WTC11 (cell line): ENCODE measurements around the gene HNRNPH2. TPM values are rescaled to one million over a fixed set of nuclear protein-coding genes. Genes with fewer than 3 reads are reported as not detected.
A peak's percentile ranks its signal among the peaks of the same experiment; 100 is the strongest.

Experiments used
- ATAC-seq: fragments of 200-7000 bp; cut with Tn5 transposase; 2 replicates; pipeline ENCODE4 v1.10.0; 2021; ENCODE audit warnings: mild to moderate bottlenecking, moderate library complexity
- CTCF ChIA-PET: fragments of 300-600 bp; sonication (Branson Sonifier 250); formaldehyde crosslinking; loops from one replicate; lab custom pipeline; 2021; ENCODE audit warnings: antibody characterized with exemption; lab: Charles Lee
- POLR2A ChIA-PET: fragments of 350-600 bp; sonication (Branson Sonifier 250); formaldehyde crosslinking; loops from one replicate; lab custom pipeline; 2021; ENCODE audit warnings: antibody characterized with exemption; lab: Charles Lee
- DNase-seq: peaks from one replicate; pipeline ENCODE4 v3.0.0; 2021; ENCODE audit warnings: low spot score
- H3K27ac Mint-ChIP-seq: 2 replicates; pipeline ENCODE4 v1.8.0; 2021; ENCODE audit warnings: mixed read lengths
- H3K27me3 Mint-ChIP-seq: 2 replicates; pipeline ENCODE4 v1.8.0; 2021; ENCODE audit warnings: low read depth, mild to moderate bottlenecking, moderate library complexity, mixed read lengths
- H3K36me3 Mint-ChIP-seq: 2 replicates; pipeline ENCODE4 v1.8.0; 2021; ENCODE audit warnings: mixed read lengths
- H3K4me1 Mint-ChIP-seq: 2 replicates; pipeline ENCODE4 v1.8.0; 2022; ENCODE audit warnings: mixed read lengths
- H3K4me3 Mint-ChIP-seq: 2 replicates; pipeline ENCODE4 v1.8.0; 2021; ENCODE audit warnings: mild to moderate bottlenecking, moderate library complexity, mixed read lengths
- H3K9me3 Mint-ChIP-seq: 2 replicates; pipeline ENCODE4 v1.8.0; 2021; ENCODE audit warnings: mixed read lengths
- ATF1 ChIP-seq: sonication (generic); formaldehyde crosslinking; IDR thresholded peaks from 2 replicates; pipeline ENCODE4 v1.8.1; 2023; ENCODE audit warnings: mild to moderate bottlenecking, moderate library complexity, missing genetic modification reagents
- CBFB ChIP-seq: sonication (generic); formaldehyde crosslinking; IDR thresholded peaks from 2 replicates; pipeline ENCODE4 v1.8.1; 2022; ENCODE audit warnings: mild to moderate bottlenecking, low read depth, missing genetic modification reagents
- CREM ChIP-seq: sonication (generic); formaldehyde crosslinking; IDR thresholded peaks from 2 replicates; pipeline ENCODE4 v1.8.1; 2022; ENCODE audit warnings: mild to moderate bottlenecking, missing genetic modification reagents, moderate library complexity
- EMX1 ChIP-seq: fragments of 250-450 bp; sonication (Bioruptor Pico); IDR thresholded peaks from 2 replicates; pipeline ENCODE4 v1.8.0; 2021; ENCODE audit warnings: mild to moderate bottlenecking
- FOXP1 ChIP-seq: sonication (generic); formaldehyde crosslinking; IDR thresholded peaks from 2 replicates; pipeline ENCODE4 v1.8.0; 2022; ENCODE audit warnings: missing genetic modification reagents, mild to moderate bottlenecking, moderate library complexity, borderline replicate concordance
- GTF2I ChIP-seq: fragments of 250-450 bp; sonication (Bioruptor Pico); conservative IDR thresholded peaks from 2 replicates; pipeline ENCODE4 v1.4.0; 2021; ENCODE audit warnings: mild to moderate bottlenecking
- NFYB ChIP-seq: sonication (generic); formaldehyde crosslinking; conservative IDR thresholded peaks from 2 replicates; pipeline ENCODE4 v1.8.0; 2022; ENCODE audit warnings: low read depth, missing genetic modification reagents
- NR1H2 ChIP-seq: sonication (generic); formaldehyde crosslinking; IDR thresholded peaks from 2 replicates; pipeline ENCODE4 v1.9.0; 2021; ENCODE audit warnings: mild to moderate bottlenecking, moderate library complexity, missing genetic modification reagents
- NR2C2 ChIP-seq: sonication (generic); formaldehyde crosslinking; IDR thresholded peaks from 2 replicates; pipeline ENCODE4 v1.8.0; 2022; ENCODE audit warnings: mild to moderate bottlenecking, missing genetic modification reagents
- ZNF232 ChIP-seq: sonication (generic); formaldehyde crosslinking; IDR thresholded peaks from 2 replicates; pipeline ENCODE4 v1.8.0; 2022; ENCODE audit warnings: mild to moderate bottlenecking, missing genetic modification reagents
- ZNF263 ChIP-seq: sonication (generic); formaldehyde crosslinking; IDR thresholded peaks from 2 replicates; pipeline ENCODE4 v1.8.1; 2022; ENCODE audit warnings: low read depth, mild to moderate bottlenecking, moderate library complexity, missing genetic modification reagents
- ZNF396 ChIP-seq: fragments of 250-450 bp; sonication (Bioruptor Pico); IDR thresholded peaks from 2 replicates; pipeline ENCODE4 v1.8.0; 2021; ENCODE audit warnings: mild to moderate bottlenecking, moderate library complexity, borderline replicate concordance
- ZNF423 ChIP-seq: fragments of 250-450 bp; sonication (Bioruptor Pico); IDR thresholded peaks from 2 replicates; pipeline ENCODE4 v2.1.2; 2022; ENCODE audit warnings: mild to moderate bottlenecking, moderate library complexity
- total RNA-seq: library from RNA; stranded (reverse); gene quantifications from 3 replicates; pipeline ENCODE4 v1.2.3, GENCODE V29; 2021
- TF ChIP-seq, protein P1 (sequence below): fragments of 250-450 bp; sonication (Bioruptor Pico); IDR thresholded peaks from 2 replicates; pipeline ENCODE4 v1.8.0; 2021; ENCODE audit warnings: mild to moderate bottlenecking
- TF ChIP-seq, protein P2 (sequence below): sonication (generic); formaldehyde crosslinking; IDR thresholded peaks from 2 replicates; pipeline ENCODE4 v1.8.0; 2022; ENCODE audit warnings: mild to moderate bottlenecking, missing genetic modification reagents
- TF ChIP-seq, protein P3 (sequence below): sonication (generic); formaldehyde crosslinking; IDR thresholded peaks from 2 replicates; pipeline ENCODE4 v1.8.1; 2022; ENCODE audit warnings: mild to moderate bottlenecking, missing genetic modification reagents, moderate library complexity, borderline replicate concordance
- TF ChIP-seq, protein P4 (sequence below): sonication (generic); formaldehyde crosslinking; IDR thresholded peaks from 2 replicates; pipeline ENCODE4 v1.8.1; 2023; ENCODE audit warnings: mild to moderate bottlenecking, missing genetic modification reagents
- TF ChIP-seq, protein P5 (sequence below): sonication (generic); formaldehyde crosslinking; IDR thresholded peaks from 2 replicates; pipeline ENCODE4 v1.8.0; 2022; ENCODE audit warnings: mild to moderate bottlenecking, missing genetic modification reagents
- TF ChIP-seq, protein P6 (sequence below): sonication (generic); formaldehyde crosslinking; IDR thresholded peaks from 2 replicates; pipeline ENCODE4 v1.8.0; 2022; ENCODE audit warnings: mild to moderate bottlenecking, missing genetic modification reagents

Gene HNRNPH2
- total RNA-seq, 1 experiment from 2014 or later, result 70.9 TPM

DNA sequence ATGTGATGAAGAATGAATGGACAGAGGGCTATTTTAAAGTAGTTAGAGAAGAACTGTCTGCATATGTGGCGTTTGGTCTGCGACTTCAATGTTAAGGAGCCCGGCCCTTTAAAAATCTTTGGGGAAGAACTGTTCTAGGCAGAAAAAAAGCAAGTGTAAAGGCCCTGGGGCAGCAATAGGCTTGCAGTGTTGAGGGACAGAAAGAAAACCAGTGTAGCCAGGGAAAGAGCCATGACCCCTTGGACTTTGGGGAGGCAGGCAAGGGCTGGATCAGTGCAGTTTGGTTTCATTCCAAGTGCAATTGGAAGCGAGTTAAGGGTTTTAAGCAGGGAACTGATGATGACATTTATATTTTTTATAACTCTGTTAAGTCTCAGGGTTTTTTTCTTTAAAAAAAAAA, 8.2 kb upstream of the HNRNPH2 start:
- ChIA-PET POLR2A (no interaction called here), CTCF (no interaction called here)
- Mint-ChIP-seq H3K9me3 (no peaks in the 10 kb centered on the region), H3K36me3 (peaks cover 34% of the 10 kb centered on the region), H3K4me1 (no peaks in the 10 kb centered on the region), H3K27ac (no peak overlapping the region), H3K4me3 (no peak overlapping the region), H3K27me3 (no peaks in the 10 kb centered on the region)
- DNase-seq (no peak), ATAC-seq (no peak)
- no peak for TF ChIP-seq NFYB
- TF ChIP-seq CREM (CRISPR knock-in tag), result no peak
- TF ChIP-seq, protein P1, sequence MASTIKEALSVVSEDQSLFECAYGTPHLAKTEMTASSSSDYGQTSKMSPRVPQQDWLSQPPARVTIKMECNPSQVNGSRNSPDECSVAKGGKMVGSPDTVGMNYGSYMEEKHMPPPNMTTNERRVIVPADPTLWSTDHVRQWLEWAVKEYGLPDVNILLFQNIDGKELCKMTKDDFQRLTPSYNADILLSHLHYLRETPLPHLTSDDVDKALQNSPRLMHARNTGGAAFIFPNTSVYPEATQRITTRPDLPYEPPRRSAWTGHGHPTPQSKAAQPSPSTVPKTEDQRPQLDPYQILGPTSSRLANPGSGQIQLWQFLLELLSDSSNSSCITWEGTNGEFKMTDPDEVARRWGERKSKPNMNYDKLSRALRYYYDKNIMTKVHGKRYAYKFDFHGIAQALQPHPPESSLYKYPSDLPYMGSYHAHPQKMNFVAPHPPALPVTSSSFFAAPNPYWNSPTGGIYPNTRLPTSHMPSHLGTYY, result no peak
- no peak for TF ChIP-seq NR1H2 (CRISPR knock-in tag)
- TF ChIP-seq NR2C2 (CRISPR knock-in tag), result no peak
- TF ChIP-seq, protein P2, sequence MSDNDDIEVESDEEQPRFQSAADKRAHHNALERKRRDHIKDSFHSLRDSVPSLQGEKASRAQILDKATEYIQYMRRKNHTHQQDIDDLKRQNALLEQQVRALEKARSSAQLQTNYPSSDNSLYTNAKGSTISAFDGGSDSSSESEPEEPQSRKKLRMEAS (CRISPR knock-in tag), result no peak
- no peak for TF ChIP-seq FOXP1 (CRISPR knock-in tag)
- no peak for TF ChIP-seq GTF2I (CRISPR knock-in tag)
- TF ChIP-seq ZNF396 (CRISPR knock-in tag), result no peak
- TF ChIP-seq, protein P3, sequence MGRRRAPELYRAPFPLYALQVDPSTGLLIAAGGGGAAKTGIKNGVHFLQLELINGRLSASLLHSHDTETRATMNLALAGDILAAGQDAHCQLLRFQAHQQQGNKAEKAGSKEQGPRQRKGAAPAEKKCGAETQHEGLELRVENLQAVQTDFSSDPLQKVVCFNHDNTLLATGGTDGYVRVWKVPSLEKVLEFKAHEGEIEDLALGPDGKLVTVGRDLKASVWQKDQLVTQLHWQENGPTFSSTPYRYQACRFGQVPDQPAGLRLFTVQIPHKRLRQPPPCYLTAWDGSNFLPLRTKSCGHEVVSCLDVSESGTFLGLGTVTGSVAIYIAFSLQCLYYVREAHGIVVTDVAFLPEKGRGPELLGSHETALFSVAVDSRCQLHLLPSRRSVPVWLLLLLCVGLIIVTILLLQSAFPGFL, result no peak
- no peak for TF ChIP-seq ZNF423
- TF ChIP-seq CBFB, result no peak

DNA sequence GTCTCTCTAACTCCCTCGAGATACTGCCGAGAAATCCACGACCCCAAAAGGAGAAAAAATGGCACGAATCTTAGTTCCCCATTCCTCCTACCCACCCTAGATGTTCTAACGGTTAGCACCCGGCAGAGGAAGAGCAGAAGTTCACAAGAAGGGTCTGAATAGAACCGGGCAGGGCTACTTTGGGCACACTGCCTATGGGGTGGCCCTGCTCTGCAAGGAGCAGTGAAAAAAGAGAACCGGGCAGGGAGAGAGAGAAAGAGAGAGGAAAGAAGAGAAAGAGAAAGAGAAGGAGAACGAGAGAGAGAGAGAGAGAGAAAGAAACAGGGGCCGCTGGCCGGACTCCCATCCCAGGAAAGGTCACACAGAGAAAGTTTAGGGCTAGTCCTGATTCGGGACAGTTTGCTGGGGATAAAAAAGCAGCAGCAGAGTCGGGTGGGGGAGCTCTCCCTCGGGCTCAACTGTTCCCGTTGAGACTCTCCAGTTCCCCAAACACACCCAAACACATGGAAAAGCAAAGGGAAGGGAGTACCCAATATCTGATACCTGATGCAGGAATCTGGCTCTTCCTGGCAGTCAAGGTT, 765 bp upstream of the HNRNPH2 start:
- Mint-ChIP-seq H3K4me3 (peak overlapping the region; percentile 99), H3K9me3 (no peaks in the 10 kb centered on the region)
- CTCF ChIA-PET, result no interaction called here

More for the DNA sequence above, 765 bp upstream of the HNRNPH2 start:
- H3K27ac Mint-ChIP-seq, result peak overlapping the region; percentile 96
- DNase-seq, result no peak
- POLR2A ChIA-PET, result interaction anchor here (0.6 kb wide), 1 partner anchor 17 kb away, joined by 3 read pairs; the partner anchor contains the start of gene RPL36A
- peaks cover 19% of the 10 kb centered on the region for H3K36me3 Mint-ChIP-seq
- no peak for TF ChIP-seq NFYB
- TF ChIP-seq, protein P4, sequence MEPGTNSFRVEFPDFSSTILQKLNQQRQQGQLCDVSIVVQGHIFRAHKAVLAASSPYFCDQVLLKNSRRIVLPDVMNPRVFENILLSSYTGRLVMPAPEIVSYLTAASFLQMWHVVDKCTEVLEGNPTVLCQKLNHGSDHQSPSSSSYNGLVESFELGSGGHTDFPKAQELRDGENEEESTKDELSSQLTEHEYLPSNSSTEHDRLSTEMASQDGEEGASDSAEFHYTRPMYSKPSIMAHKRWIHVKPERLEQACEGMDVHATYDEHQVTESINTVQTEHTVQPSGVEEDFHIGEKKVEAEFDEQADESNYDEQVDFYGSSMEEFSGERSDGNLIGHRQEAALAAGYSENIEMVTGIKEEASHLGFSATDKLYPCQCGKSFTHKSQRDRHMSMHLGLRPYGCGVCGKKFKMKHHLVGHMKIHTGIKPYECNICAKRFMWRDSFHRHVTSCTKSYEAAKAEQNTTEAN, result no peak
- no peak for TF ChIP-seq ZNF263
- TF ChIP-seq EMX1 (CRISPR knock-in tag), result no peak
- no peak for TF ChIP-seq ZNF232
- TF ChIP-seq, protein P5, sequence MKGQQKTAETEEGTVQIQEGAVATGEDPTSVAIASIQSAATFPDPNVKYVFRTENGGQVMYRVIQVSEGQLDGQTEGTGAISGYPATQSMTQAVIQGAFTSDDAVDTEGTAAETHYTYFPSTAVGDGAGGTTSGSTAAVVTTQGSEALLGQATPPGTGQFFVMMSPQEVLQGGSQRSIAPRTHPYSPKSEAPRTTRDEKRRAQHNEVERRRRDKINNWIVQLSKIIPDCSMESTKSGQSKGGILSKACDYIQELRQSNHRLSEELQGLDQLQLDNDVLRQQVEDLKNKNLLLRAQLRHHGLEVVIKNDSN, result no peak
- no peak for TF ChIP-seq CBFB
- TF ChIP-seq, protein P2 (CRISPR knock-in tag), result no peak
- TF ChIP-seq ATF1, result no peak
- TF ChIP-seq, protein P6, sequence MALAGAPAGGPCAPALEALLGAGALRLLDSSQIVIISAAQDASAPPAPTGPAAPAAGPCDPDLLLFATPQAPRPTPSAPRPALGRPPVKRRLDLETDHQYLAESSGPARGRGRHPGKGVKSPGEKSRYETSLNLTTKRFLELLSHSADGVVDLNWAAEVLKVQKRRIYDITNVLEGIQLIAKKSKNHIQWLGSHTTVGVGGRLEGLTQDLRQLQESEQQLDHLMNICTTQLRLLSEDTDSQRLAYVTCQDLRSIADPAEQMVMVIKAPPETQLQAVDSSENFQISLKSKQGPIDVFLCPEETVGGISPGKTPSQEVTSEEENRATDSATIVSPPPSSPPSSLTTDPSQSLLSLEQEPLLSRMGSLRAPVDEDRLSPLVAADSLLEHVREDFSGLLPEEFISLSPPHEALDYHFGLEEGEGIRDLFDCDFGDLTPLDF (CRISPR knock-in tag), result no peak
- TF ChIP-seq, all 79 proteins: peak for 0
- Mint-ChIP-seq H3K27me3 (no peaks in the 10 kb centered on the region), H3K4me1 (peaks cover 14% of the 10 kb centered on the region)
- no peak; the same call in 1 of the 2 replicates for ATAC-seq
